WTC11 (cell line): Measurements from ENCODE around the gene MXRA7.
"Not testable (repeated sequence)": the region's sequence is repeated elsewhere in the genome, so short reads cannot be mapped to it uniquely, and the experiment has no call there.

Experiments
- FOXP1 ChIP-seq: sonication (generic); formaldehyde crosslinking; IDR thresholded peaks from 2 replicates; pipeline ENCODE4 v1.8.0; 2022; ENCODE audit warnings: missing genetic modification reagents, mild to moderate bottlenecking, moderate library complexity, borderline replicate concordance
- JUN ChIP-seq: sonication (generic); formaldehyde crosslinking; IDR thresholded peaks from 2 replicates; pipeline ENCODE4 v1.8.0; 2023; ENCODE audit warnings: mild to moderate bottlenecking, missing genetic modification reagents
- NR2C2 ChIP-seq: sonication (generic); formaldehyde crosslinking; IDR thresholded peaks from 2 replicates; pipeline ENCODE4 v1.8.0; 2022; ENCODE audit warnings: mild to moderate bottlenecking, missing genetic modification reagents
- ZNF512 ChIP-seq: sonication (generic); formaldehyde crosslinking; IDR thresholded peaks from 2 replicates; pipeline ENCODE4 v1.8.1; 2022; ENCODE audit warnings: missing genetic modification reagents, borderline replicate concordance
- TF ChIP-seq, protein P1 (sequence below): sonication (generic); formaldehyde crosslinking; IDR thresholded peaks from 2 replicates; pipeline ENCODE4 v1.8.0; 2022; ENCODE audit warnings: mild to moderate bottlenecking, missing genetic modification reagents
- TF ChIP-seq, protein P2 (sequence below): fragments of 200-600 bp; IDR thresholded peaks from 2 replicates; pipeline ENCODE4 v1.8.0; 2022; ENCODE audit warnings: antibody characterized with exemption

GRCh38 chr17:76698466-76698977, 12.2 kb downstream of the MXRA7 start:
- TF ChIP-seq, protein P1, sequence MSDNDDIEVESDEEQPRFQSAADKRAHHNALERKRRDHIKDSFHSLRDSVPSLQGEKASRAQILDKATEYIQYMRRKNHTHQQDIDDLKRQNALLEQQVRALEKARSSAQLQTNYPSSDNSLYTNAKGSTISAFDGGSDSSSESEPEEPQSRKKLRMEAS (CRISPR knock-in tag), result not testable (repeated sequence)
- TF ChIP-seq, protein P2, sequence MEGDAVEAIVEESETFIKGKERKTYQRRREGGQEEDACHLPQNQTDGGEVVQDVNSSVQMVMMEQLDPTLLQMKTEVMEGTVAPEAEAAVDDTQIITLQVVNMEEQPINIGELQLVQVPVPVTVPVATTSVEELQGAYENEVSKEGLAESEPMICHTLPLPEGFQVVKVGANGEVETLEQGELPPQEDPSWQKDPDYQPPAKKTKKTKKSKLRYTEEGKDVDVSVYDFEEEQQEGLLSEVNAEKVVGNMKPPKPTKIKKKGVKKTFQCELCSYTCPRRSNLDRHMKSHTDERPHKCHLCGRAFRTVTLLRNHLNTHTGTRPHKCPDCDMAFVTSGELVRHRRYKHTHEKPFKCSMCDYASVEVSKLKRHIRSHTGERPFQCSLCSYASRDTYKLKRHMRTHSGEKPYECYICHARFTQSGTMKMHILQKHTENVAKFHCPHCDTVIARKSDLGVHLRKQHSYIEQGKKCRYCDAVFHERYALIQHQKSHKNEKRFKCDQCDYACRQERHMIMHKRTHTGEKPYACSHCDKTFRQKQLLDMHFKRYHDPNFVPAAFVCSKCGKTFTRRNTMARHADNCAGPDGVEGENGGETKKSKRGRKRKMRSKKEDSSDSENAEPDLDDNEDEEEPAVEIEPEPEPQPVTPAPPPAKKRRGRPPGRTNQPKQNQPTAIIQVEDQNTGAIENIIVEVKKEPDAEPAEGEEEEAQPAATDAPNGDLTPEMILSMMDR, result not testable (repeated sequence)
- not testable (repeated sequence) for TF ChIP-seq ZNF512, NR2C2, JUN, FOXP1 (CRISPR knock-in tag)
